ENCODE results near the gene ADAMTS9.

DNA sequence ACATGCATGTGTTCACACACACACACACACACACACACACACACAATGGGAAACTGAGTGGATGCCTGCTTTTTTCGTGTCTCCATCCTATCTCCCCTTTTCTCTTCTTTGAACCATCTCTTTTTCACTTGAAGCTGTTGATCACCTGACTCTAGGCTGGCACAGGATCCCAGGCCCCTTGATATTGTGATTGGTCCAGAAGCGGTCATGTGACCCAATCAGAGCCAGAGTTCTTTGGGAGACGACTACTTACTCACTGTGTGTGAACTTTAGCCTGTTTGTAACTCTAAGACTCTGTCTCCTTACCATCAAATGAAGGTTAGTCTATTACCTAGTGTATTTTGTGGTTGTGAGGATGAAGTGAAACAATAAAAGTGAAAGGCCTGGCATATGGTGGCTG, 172.9 kb downstream of the ADAMTS9 start:
- TF ChIP-seq POLR2A (IDR thresholded peaks at IDR 0.05; ENCODE audit: low read depth, low read length) (no peak), TAF1 (IDR thresholded peaks at IDR 0.05; ENCODE audit: low read depth, low read length) (no peak), POLR2AphosphoS5 (IDR thresholded peaks at IDR 0.05; ENCODE audit: low read depth, low read length) (no peak), SPI1 (IDR thresholded peaks at IDR 0.05; ENCODE audit: low read depth, low read length) (no peak), POU2F2 (IDR thresholded peaks at IDR 0.05; ENCODE audit: low read depth, low read length) (no peak)
